SU-DHL-6 (cell line): ENCODE measurements around the gene DEGS2.

Source experiments
- EZH2phosphoT487 ChIP-seq: fragments of 200-600 bp; sonication (generic), shearing (Covaris generic); conservative IDR thresholded peaks from 2 replicates; pipeline ENCODE4 v1.6.1; 2018; ENCODE audit warnings: mild to moderate bottlenecking, antibody characterized with exemption, low read length, moderate library complexity, mixed read lengths
- TF ChIP-seq, protein P1 (sequence below): fragments of 200-600 bp; sonication (generic); IDR thresholded peaks from one replicate; pipeline ENCODE4 v1.5.1; 2017; ENCODE audit warnings: antibody characterized with exemption, mild to moderate bottlenecking, low read length, moderate library complexity; ENCODE audit not compliant: insufficient read depth, poor library complexity, severe bottlenecking

DNA sequence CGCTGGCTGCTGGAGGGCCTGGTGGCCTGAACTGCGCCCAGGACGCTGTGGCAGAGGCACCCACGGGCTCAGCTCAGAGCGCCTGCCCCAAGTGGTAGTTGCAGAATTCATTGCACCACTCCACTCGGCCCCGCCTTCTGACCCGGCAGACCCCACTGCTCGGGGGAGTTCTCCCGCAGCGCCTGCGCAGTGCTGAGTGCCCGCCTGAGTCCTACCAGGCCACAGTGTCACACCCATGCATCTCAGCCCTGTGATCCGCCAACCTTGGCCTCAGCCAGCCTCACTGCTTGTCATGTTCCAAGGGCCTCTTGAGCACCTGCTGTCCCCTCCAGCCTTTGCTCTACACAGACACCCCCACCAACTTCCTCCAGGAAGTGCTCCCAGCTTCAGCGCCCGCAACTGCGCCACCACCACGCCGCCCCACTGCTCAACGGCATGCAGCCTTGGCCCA is 12.2 kb downstream of the DEGS2 start:
- TF ChIP-seq, protein P1, sequence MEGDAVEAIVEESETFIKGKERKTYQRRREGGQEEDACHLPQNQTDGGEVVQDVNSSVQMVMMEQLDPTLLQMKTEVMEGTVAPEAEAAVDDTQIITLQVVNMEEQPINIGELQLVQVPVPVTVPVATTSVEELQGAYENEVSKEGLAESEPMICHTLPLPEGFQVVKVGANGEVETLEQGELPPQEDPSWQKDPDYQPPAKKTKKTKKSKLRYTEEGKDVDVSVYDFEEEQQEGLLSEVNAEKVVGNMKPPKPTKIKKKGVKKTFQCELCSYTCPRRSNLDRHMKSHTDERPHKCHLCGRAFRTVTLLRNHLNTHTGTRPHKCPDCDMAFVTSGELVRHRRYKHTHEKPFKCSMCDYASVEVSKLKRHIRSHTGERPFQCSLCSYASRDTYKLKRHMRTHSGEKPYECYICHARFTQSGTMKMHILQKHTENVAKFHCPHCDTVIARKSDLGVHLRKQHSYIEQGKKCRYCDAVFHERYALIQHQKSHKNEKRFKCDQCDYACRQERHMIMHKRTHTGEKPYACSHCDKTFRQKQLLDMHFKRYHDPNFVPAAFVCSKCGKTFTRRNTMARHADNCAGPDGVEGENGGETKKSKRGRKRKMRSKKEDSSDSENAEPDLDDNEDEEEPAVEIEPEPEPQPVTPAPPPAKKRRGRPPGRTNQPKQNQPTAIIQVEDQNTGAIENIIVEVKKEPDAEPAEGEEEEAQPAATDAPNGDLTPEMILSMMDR = no peak
- no peak for TF ChIP-seq EZH2phosphoT487
